HepG2 (cell line): Measurements from ENCODE around the gene SYNGAP1. TPM values are rescaled to one million over a fixed set of nuclear protein-coding genes. Genes with fewer than 3 reads are reported as not detected.

ENCODE experiments used
- AKNA ChIP-seq: sonication (generic); formaldehyde crosslinking; IDR thresholded peaks from 2 replicates; pipeline ENCODE4 v1.4.0; 2020; ENCODE audit warnings: missing genetic modification reagents, borderline replicate concordance
- ATM ChIP-seq: fragments of 450-650 bp; IDR thresholded peaks from 2 replicates; pipeline ENCODE4 v1.7.1; 2017; ENCODE audit warnings: mild to moderate bottlenecking, borderline replicate concordance
- CENPX ChIP-seq: sonication (generic); formaldehyde crosslinking; IDR thresholded peaks from 2 replicates; pipeline ENCODE4 v1.9.0; 2021; ENCODE audit warnings: mild to moderate bottlenecking, missing genetic modification reagents, moderate library complexity
- FOXO1 ChIP-seq: sonication (generic); formaldehyde crosslinking; IDR thresholded peaks from 2 replicates; pipeline ENCODE4 v1.4.0; 2020; ENCODE audit warnings: missing genetic modification reagents
- GATA4 ChIP-seq: sonication (generic); IDR thresholded peaks from 2 replicates; pipeline ENCODE4 v1.6.1; 2016; ENCODE audit warnings: antibody characterized with exemption, low read depth, borderline replicate concordance
- JUN ChIP-seq: sonication (generic); formaldehyde crosslinking; IDR thresholded peaks from 2 replicates; pipeline ENCODE4 v1.4.0; 2020; ENCODE audit warnings: mild to moderate bottlenecking, missing genetic modification reagents
- NFE2L2 ChIP-seq: fragments of 150-350 bp; IDR thresholded peaks from 2 replicates; pipeline ENCODE4 v1.6.1; 2014; ENCODE audit warnings: low read length
- NFYB ChIP-seq: sonication (generic); formaldehyde crosslinking; IDR thresholded peaks from 2 replicates; pipeline ENCODE4 v1.4.0; 2020; ENCODE audit warnings: missing genetic modification reagents
- NR1H2 ChIP-seq: sonication (generic); formaldehyde crosslinking; IDR thresholded peaks from 2 replicates; pipeline ENCODE4 v1.8.1; 2022; ENCODE audit warnings: low read depth, missing genetic modification reagents, borderline replicate concordance
- POGZ ChIP-seq: sonication (generic); formaldehyde crosslinking; IDR thresholded peaks from 2 replicates; pipeline ENCODE4 v1.4.0; 2020; ENCODE audit warnings: mild to moderate bottlenecking, missing genetic modification reagents
- TCF12 ChIP-seq, 2 experiments: fragments of 450-650 bp in 1 of 2; sonication (generic) in 1 of 2; formaldehyde crosslinking in 1 of 2; IDR thresholded peaks; 2 replicates each; pipeline versions ENCODE4 v1.6.1 to v1.8.0; 2017 to 2022; ENCODE audit warnings: antibody characterized with exemption in 1 of 2, mild to moderate bottlenecking in 1 of 2, missing genetic modification reagents in 1 of 2, moderate library complexity in 1 of 2
- ZBTB3 ChIP-seq: sonication (generic); formaldehyde crosslinking; IDR thresholded peaks from 2 replicates; pipeline ENCODE4 v1.4.0; 2020; ENCODE audit warnings: low read depth, mild to moderate bottlenecking, moderate library complexity, missing genetic modification reagents, borderline replicate concordance
- ZNF124 ChIP-seq: sonication (generic); formaldehyde crosslinking; IDR thresholded peaks from 2 replicates; pipeline ENCODE4 v1.4.0; 2020; ENCODE audit warnings: missing genetic modification reagents
- ZNF251 ChIP-seq: sonication (generic); formaldehyde crosslinking; IDR thresholded peaks from 2 replicates; pipeline ENCODE4 v1.9.0; 2021; ENCODE audit warnings: mild to moderate bottlenecking, missing genetic modification reagents
- ZNF451 ChIP-seq: sonication (generic); formaldehyde crosslinking; IDR thresholded peaks from 2 replicates; pipeline ENCODE4 v1.5.0; 2020; ENCODE audit warnings: mild to moderate bottlenecking, missing genetic modification reagents
- ZNF468 ChIP-seq: sonication (generic); formaldehyde crosslinking; IDR thresholded peaks from 2 replicates; pipeline ENCODE4 v1.8.0; 2022; ENCODE audit warnings: mild to moderate bottlenecking, moderate library complexity, missing genetic modification reagents
- ZNF512 ChIP-seq: sonication (generic); formaldehyde crosslinking; IDR thresholded peaks from 2 replicates; pipeline ENCODE4 v1.4.0; 2020; ENCODE audit warnings: mild to moderate bottlenecking, missing genetic modification reagents
- ZNF660 ChIP-seq: sonication (generic); formaldehyde crosslinking; IDR thresholded peaks from 2 replicates; pipeline ENCODE4 v1.5.1; 2020; ENCODE audit warnings: mild to moderate bottlenecking, low read depth, missing genetic modification reagents, borderline replicate concordance
- ZXDC ChIP-seq: sonication (generic); formaldehyde crosslinking; IDR thresholded peaks from 2 replicates; pipeline ENCODE4 v1.5.0; 2020; ENCODE audit warnings: mild to moderate bottlenecking, missing genetic modification reagents
- polyA plus RNA-seq, 8 experiments: library from polyadenylated mRNA; depleted of rRNA in 3 of 8; stranded (reverse) in 7 of 8; unstranded in 1 of 8; fragments of >200 nt; fragmentation: Illumina TruSeq in 4 of 8; extraction: Trizol in 4 of 8; gene quantifications; 2 replicates each; pipeline versions ENCODE4 v1.2.1 to v1.2.3, GENCODE V29; 2011 to 2016; ENCODE audit warnings: low read depth in 4 of 8, missing spikeins in 1 of 8, mixed read lengths in 1 of 8; ENCODE audit not compliant: insufficient read depth in 1 of 8
- total RNA-seq, 5 experiments: library from RNA; depleted of rRNA; stranded (reverse); fragments of >200 nt; fragmentation: Illumina TruSeq; extraction: Trizol; gene quantifications; 2 replicates each; pipeline ENCODE4 v1.2.3, GENCODE V29; 2016; ENCODE audit warnings: low read depth in 1 of 5

SYNGAP1 gene
- total and polyA plus RNA-seq, 2 of the 13 experiments (the other 11 are each of a cell fraction or from before 2014, with no cell fraction given), result 0.75 to 1.1 TPM

GRCh38 chr6:33417903-33418689 is 1.8 kb upstream of the SYNGAP1 start, which contains the start of gene CUTA (continued):
- TF ChIP-seq ZNF512 (no peak), ZNF251 (CRISPR knock-in tag) (no peak), NFE2L2 (no peak), FOXO1 (CRISPR knock-in tag) (peak; percentile 17; the same call in 1 of the 2 replicates), ZNF660 (CRISPR knock-in tag) (peak; percentile 24; the same call in 1 of the 2 replicates), GATA4 (0 out of 2 replicates have a peak, but pooled peaks have one; percentile 62), ZXDC (CRISPR knock-in tag) (peak; percentile 92), ZNF451 (CRISPR knock-in tag) (no peak), ZNF468 (CRISPR knock-in tag) (no peak), NFYB (CRISPR knock-in tag) (peak; percentile 91), POGZ (CRISPR knock-in tag) (peak; percentile 89), TCF12 (IDR thresholded peaks at IDR 0.05) (no peak), TCF12 (CRISPR knock-in tag; IDR thresholded peaks at IDR 0.05) (peak; percentile 51; the same call in 1 of the 2 replicates), ATM (no peak), JUN (CRISPR knock-in tag) (peak; percentile 44), CENPX (CRISPR knock-in tag) (no peak), ZNF124 (CRISPR knock-in tag) (peak; percentile 2; the same call in 1 of the 2 replicates), ZBTB3 (CRISPR knock-in tag) (0 out of 2 replicates have a peak, but pooled peaks have one; percentile 86), NR1H2 (no peak; the same call in 1 of the 2 replicates), AKNA (peak; percentile 90; the same call in 1 of the 2 replicates)
